Omental fat pad (tissue), 4 donors: ENCODE results near the gene LRRC56. TPM values are rescaled to one million over a fixed set of nuclear protein-coding genes. Genes with fewer than 3 reads are reported as not detected.

Experiments
- ATAC-seq: fragments of 150-250 bp; one replicate; pipeline ENCODE4 v1.9.1; 2016; ENCODE audit warnings: mild to moderate bottlenecking, moderate library complexity; ENCODE audit not compliant: low FRiP score
- DNase-seq: peaks from one replicate; pipeline ENCODE4 v3.0.0-alpha.2; 2019; ENCODE audit warnings: low spot score
- CTCF ChIP-seq, 3 donors: fragments of 450-650 bp; IDR thresholded peaks; one replicate each; pipeline ENCODE4 v1.5.1; 2016 to 2017; ENCODE audit warnings: antibody characterized with exemption in 3 of 3, mild to moderate bottlenecking in 3 of 3, moderate library complexity in 2 of 3
- total RNA-seq, 4 donors: library from RNA; depleted of rRNA; stranded (reverse); fragments of >200 nt; gene quantifications; one replicate each; pipeline ENCODE4 v1.1.0, GENCODE V29; 2016

The LRRC56 gene
- total RNA-seq, 4 donors from 2014 or later = 0.24 to 0.38 (median 0.32) TPM; not detected in 1

- ATAC-seq (no peak), DNase-seq (no peak)
- no peak for TF ChIP-seq CTCF (IDR thresholded peaks at IDR 0.05)
These were observed 9.0 kb upstream of the LRRC56 start for GRCh38 chr11:528166-528814.

GRCh38 chr11:528815-529727 lies 8.3 kb upstream of the LRRC56 start:
- no peak for TF ChIP-seq CTCF (IDR thresholded peaks at IDR 0.05)
- ATAC-seq = no peak
- no peak for DNase-seq

- TF ChIP-seq CTCF (IDR thresholded peaks at IDR 0.05) = no peak
- DNase-seq = no peak
- no peak for ATAC-seq
These were observed 7.5 kb upstream of the LRRC56 start for GRCh38 chr11:529728-530411.

GRCh38 chr11:530960-531831 lies 6.1 kb upstream of the LRRC56 start:
- no peak for TF ChIP-seq CTCF (IDR thresholded peaks at IDR 0.05)
- DNase-seq (no peak), ATAC-seq (no peak)

- DNase-seq (no peak), ATAC-seq (no peak)
- no peak for TF ChIP-seq CTCF (IDR thresholded peaks at IDR 0.05)
These were observed 5.3 kb upstream of the LRRC56 start for GRCh38 chr11:531919-532526.

GRCh38 chr11:532527-532985 lies 4.8 kb upstream of the LRRC56 start:
- no peak for DNase-seq

More at GRCh38 chr11:532527-532985, 4.8 kb upstream of the LRRC56 start:
- TF ChIP-seq CTCF (IDR thresholded peaks at IDR 0.05) = no peak
- no peak for ATAC-seq
